OCI-LY7 (cell line): ENCODE data around the gene HEPACAM. TPM values are rescaled to one million over a fixed set of nuclear protein-coding genes. Genes with fewer than 3 reads are reported as not detected.

Experiments
- BruUV-seq: library from RNA; stranded (reverse); fragments of 400-500 nt; replicated peaks from 2 replicates; lab custom pipeline; 2021; lab: Mats Ljungman, UMichigan
- CTCF ChIA-PET: fragments of 300-600 bp; sonication (Branson Sonifier 250); formaldehyde crosslinking; loops from one replicate; lab custom pipeline; 2022; ENCODE audit warnings: antibody characterized with exemption; ENCODE audit not compliant: unreplicated experiment; lab: Charles Lee
- POLR2A ChIA-PET: fragments of 300-600 bp; sonication (Branson Sonifier 250); formaldehyde crosslinking; loops from one replicate; lab custom pipeline; 2022; ENCODE audit warnings: antibody characterized with exemption; lab: Charles Lee
- DNase-seq: peaks from one replicate; pipeline ENCODE4 v3.0.0-alpha.2; 2015; ENCODE audit warnings: low spot score
- H2AFZ ChIP-seq: fragments of 200-600 bp; sonication (generic), shearing (Covaris generic); 2 replicates; pipeline ENCODE4 v1.6.1; 2014; ENCODE audit warnings: mild to moderate bottlenecking, antibody characterized with exemption, low read length, moderate library complexity
- H3K27ac ChIP-seq: fragments of 200-600 bp; sonication (generic); 2 replicates; pipeline ENCODE4 v1.5.1; 2014; ENCODE audit warnings: mixed run types, low read depth, mild to moderate bottlenecking, moderate library complexity, low read length, inconsistent platforms; ENCODE audit not compliant: poor library complexity, severe bottlenecking
- H3K36me3 ChIP-seq: fragments of 200-600 bp; sonication (generic); 2 replicates; pipeline ENCODE4 v1.6.1; 2014; ENCODE audit warnings: mild to moderate bottlenecking, antibody characterized with exemption, low read length, moderate library complexity, mixed read lengths; ENCODE audit not compliant: insufficient read depth
- H3K4me1 ChIP-seq: fragments of 200-600 bp; sonication (generic); 2 replicates; pipeline ENCODE4 v1.5.1; 2014; ENCODE audit warnings: mild to moderate bottlenecking, low read length; ENCODE audit not compliant: insufficient read depth, poor library complexity, severe bottlenecking
- H3K4me2 ChIP-seq: fragments of 200-600 bp; sonication (generic); 2 replicates; pipeline ENCODE4 v1.6.1; 2014; ENCODE audit warnings: mild to moderate bottlenecking, low read length
- H3K4me3 ChIP-seq: fragments of 200-600 bp; sonication (generic); 2 replicates; pipeline ENCODE4 v1.5.1; 2014; ENCODE audit warnings: mild to moderate bottlenecking, low read depth, low read length; ENCODE audit not compliant: poor library complexity, severe bottlenecking
- H3K79me2 ChIP-seq: fragments of 200-600 bp; sonication (generic); 2 replicates; pipeline ENCODE4 v1.6.1; 2016; ENCODE audit warnings: low read depth, mild to moderate bottlenecking, low read length, moderate library complexity, mixed read lengths; ENCODE audit not compliant: insufficient read depth
- H3K9me2 ChIP-seq: fragments of 200-600 bp; sonication (generic); 2 replicates; pipeline ENCODE4 v1.6.1; 2016; ENCODE audit warnings: mild to moderate bottlenecking, low read length, mixed read lengths; ENCODE audit not compliant: insufficient read depth
- H3K9me3 ChIP-seq: fragments of 200-600 bp; sonication (generic); 2 replicates; pipeline ENCODE4 v1.6.1; 2014; ENCODE audit warnings: mild to moderate bottlenecking, mixed run types, low read length, mixed read lengths
- H4K20me1 ChIP-seq: fragments of 200-600 bp; sonication (generic); 2 replicates; pipeline ENCODE4 v1.6.1; 2014; ENCODE audit warnings: mild to moderate bottlenecking, antibody characterized with exemption, low read length, moderate library complexity, mixed read lengths; ENCODE audit not compliant: insufficient read depth
- CTCF ChIP-seq: fragments of 200-600 bp; sonication (generic); conservative IDR thresholded peaks from 2 replicates; pipeline ENCODE4 v1.5.1; 2014; ENCODE audit warnings: mild to moderate bottlenecking, antibody characterized with exemption, low read length, moderate library complexity, mixed read lengths
- EZH2phosphoT487 ChIP-seq: fragments of 200-600 bp; sonication (generic); IDR thresholded peaks from 2 replicates; pipeline ENCODE4 v1.6.1; 2018; ENCODE audit warnings: low read depth, borderline replicate concordance, mild to moderate bottlenecking, mixed run types, antibody characterized with exemption, low read length, moderate library complexity, mixed read lengths
- intact Hi-C: fragments of 100-400 bp; cut with micrococcal nuclease; formaldehyde crosslinking; loops from one replicate; pipeline ENCODE4 v1.10.0; 2022; ENCODE audit not compliant: unreplicated experiment
- total RNA-seq, 2 experiments: library from RNA; depleted of rRNA in 1 of 2; stranded (reverse); fragments of >200 nt in 1 of 2; shearing (Covaris generic) in 1 of 2; gene quantifications; 2 replicates each; pipeline ENCODE4 v1.2.3, GENCODE V29; 2014 to 2022

Gene HEPACAM
- total RNA-seq, 2 experiments from 2014 or later: not detected

- Histone ChIP-seq H3K4me1 (no peaks in the 10 kb centered on the region), H3K9me2 (no peaks in the 10 kb centered on the region), H4K20me1 (no peaks in the 10 kb centered on the region), H3K27ac (no peak overlapping the region), H3K4me3 (no peak overlapping the region), H2AFZ (no peak overlapping the region), H3K9me3 (no peaks in the 10 kb centered on the region), H3K36me3 (no peaks in the 10 kb centered on the region), H3K4me2 (no peak overlapping the region), H3K79me2 (no peaks in the 10 kb centered on the region)
- CTCF ChIA-PET: no interaction called here
- intact Hi-C loops: no loop called here
- no TSS peak for BruUV-seq
- POLR2A ChIA-PET: no interaction called here
- TF ChIP-seq EZH2phosphoT487 (no peak), CTCF (no peak)
- no peak for DNase-seq
These were observed 50.9 kb downstream of the HEPACAM start for GRCh38 chr11:124884869-124885479.

DNA sequence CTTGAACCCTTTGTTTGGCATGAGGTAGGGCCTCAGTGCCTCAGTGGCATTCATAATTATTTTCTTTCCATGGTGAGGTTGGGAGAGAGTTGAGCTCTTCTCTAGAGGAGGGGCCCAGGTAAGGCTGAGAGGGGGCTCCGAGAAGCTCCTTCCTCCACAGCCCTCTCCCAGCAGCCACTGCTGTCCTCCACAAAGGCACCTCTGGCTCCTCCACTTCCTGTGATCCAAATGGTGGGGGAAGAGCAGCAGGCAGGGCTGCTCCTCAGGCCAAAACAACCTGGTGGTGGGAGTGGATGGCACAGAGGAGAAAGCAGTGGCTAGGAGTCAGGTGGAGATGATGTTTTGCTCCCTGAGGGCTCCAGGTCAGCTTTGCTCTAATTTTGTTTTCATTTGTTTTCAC, 51.5 kb downstream of the HEPACAM start:
- Histone ChIP-seq H2AFZ (no peak overlapping the region), H3K4me2 (no peak overlapping the region)
- no TSS peak for BruUV-seq

More for the DNA sequence above, 51.5 kb downstream of the HEPACAM start:
- TF ChIP-seq CTCF (no peak), EZH2phosphoT487 (no peak)
- Histone ChIP-seq H3K36me3 (no peaks in the 10 kb centered on the region), H3K9me3 (no peaks in the 10 kb centered on the region), H3K9me2 (no peaks in the 10 kb centered on the region), H4K20me1 (no peaks in the 10 kb centered on the region), H3K79me2 (no peaks in the 10 kb centered on the region), H3K4me1 (no peaks in the 10 kb centered on the region), H3K27ac (no peak overlapping the region), H3K4me3 (no peak overlapping the region)
- intact Hi-C loops: no loop called here
- no peak for DNase-seq
- ChIA-PET POLR2A (interaction anchor here (1.0 kb wide), 1 partner anchor 313 kb away, joined by 3 read pairs; no protein-coding TSS in a partner anchor), CTCF (no interaction called here)
